RWPE2 (cell line): ENCODE data around the gene MAST3.

Experiments used
- ATAC-seq: fragments of 200-7000 bp; cut with Tn5 transposase; 3 replicates; pipeline ENCODE4 v1.9.1; 2021; ENCODE audit warnings: low read depth
- DNase-seq: peaks from one replicate; pipeline ENCODE4 v3.0.0-alpha.2; 2020; ENCODE audit warnings: low spot score
- H3K27ac ChIP-seq: fragments of 450-650 bp; 2 replicates; pipeline ENCODE4 v1.5.1; 2017; ENCODE audit warnings: mild to moderate bottlenecking; ENCODE audit not compliant: poor library complexity, severe bottlenecking
- H3K27me3 ChIP-seq: fragments of 250-450 bp; sonication (Bioruptor Pico); 2 replicates; pipeline ENCODE4 v1.5.1; 2021; ENCODE audit warnings: mild to moderate bottlenecking, moderate library complexity; ENCODE audit not compliant: insufficient read depth, poor library complexity, severe bottlenecking
- H3K36me3 ChIP-seq: fragments of 250-450 bp; sonication (Bioruptor Pico); 2 replicates; pipeline ENCODE4 v1.5.1; 2020; ENCODE audit warnings: low read depth, mild to moderate bottlenecking, moderate library complexity
- H3K4me1 ChIP-seq: fragments of 250-450 bp; sonication (Bioruptor Pico); 2 replicates; pipeline ENCODE4 v1.5.1; 2021; ENCODE audit warnings: mild to moderate bottlenecking, moderate library complexity; ENCODE audit not compliant: insufficient read depth, poor library complexity, severe bottlenecking
- H3K4me3 ChIP-seq: fragments of 250-450 bp; sonication (Bioruptor Pico); 2 replicates; pipeline ENCODE4 v1.5.1; 2021; ENCODE audit warnings: mild to moderate bottlenecking, moderate library complexity; ENCODE audit not compliant: severe bottlenecking
- H3K9me3 ChIP-seq: fragments of 250-450 bp; sonication (Bioruptor Pico); 2 replicates; pipeline ENCODE4 v1.5.1; 2021; ENCODE audit warnings: mild to moderate bottlenecking, moderate library complexity; ENCODE audit not compliant: severe bottlenecking
- CTCF ChIP-seq: fragments of 450-650 bp; IDR thresholded peaks from one replicate; pipeline ENCODE4 v1.5.1; 2017; ENCODE audit warnings: mild to moderate bottlenecking, moderate library complexity; ENCODE audit not compliant: poor library complexity, severe bottlenecking

The MAST3 gene

DNA sequence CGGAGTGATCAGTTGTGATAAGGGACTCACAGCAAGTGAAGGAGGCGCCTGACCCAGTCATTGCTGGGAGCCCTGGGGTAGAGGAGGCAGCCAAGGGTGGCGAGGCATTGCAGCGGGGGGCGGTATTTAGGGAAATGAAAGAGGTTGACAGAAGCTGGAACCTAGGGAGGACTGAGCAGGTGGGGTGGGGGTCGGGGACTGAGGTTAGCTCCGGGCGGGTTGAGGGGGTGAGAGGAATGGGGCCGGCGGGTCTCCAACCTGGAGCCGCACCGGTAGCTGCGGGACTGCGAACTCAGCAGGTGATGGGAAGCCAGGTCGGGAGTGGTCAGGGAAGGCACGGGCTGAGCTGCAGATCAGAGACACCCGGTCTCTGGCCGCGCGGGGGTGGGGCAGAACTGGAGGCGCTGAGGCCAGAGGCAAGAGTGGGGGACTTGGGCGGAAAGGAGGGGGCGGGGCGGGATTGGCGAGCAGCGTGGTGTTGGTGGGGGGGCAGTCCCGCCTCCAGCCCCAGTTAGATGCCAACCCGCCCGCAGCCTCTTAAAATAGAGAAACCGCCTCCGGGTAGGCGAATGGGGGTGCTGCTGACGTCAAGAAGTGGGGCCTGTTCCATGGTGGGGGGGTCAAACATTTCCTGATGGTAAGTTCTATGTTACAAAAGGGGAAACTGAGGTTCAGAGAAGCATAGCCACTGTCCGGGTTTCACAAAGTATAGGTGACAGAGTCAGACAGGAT is 1.5 kb downstream of the MAST3 start:
- H3K4me1 ChIP-seq = peaks cover 6% of the 10 kb centered on the region
- no peaks in the 10 kb centered on the region for H3K27me3 ChIP-seq
- ATAC-seq (no peak), DNase-seq (no peak)
- no peak for TF ChIP-seq CTCF
- H3K27ac ChIP-seq = no peak overlapping the region
- H3K36me3 ChIP-seq = no peaks in the 10 kb centered on the region
- no peak overlapping the region for H3K4me3 ChIP-seq
- H3K9me3 ChIP-seq = no peaks in the 10 kb centered on the region

- no peaks in the 10 kb centered on the region for H3K27me3 ChIP-seq
- no peak overlapping the region for H3K27ac ChIP-seq
- H3K36me3 ChIP-seq = no peaks in the 10 kb centered on the region
- H3K9me3 ChIP-seq = no peaks in the 10 kb centered on the region
- TF ChIP-seq CTCF = no peak
- ATAC-seq (no peak), DNase-seq (no peak)
- no peak overlapping the region for H3K4me3 ChIP-seq
- peaks cover 6% of the 10 kb centered on the region for H3K4me1 ChIP-seq
Measured at GRCh38 chr19:18099623-18099995, 2.0 kb downstream of the MAST3 start.

DNA sequence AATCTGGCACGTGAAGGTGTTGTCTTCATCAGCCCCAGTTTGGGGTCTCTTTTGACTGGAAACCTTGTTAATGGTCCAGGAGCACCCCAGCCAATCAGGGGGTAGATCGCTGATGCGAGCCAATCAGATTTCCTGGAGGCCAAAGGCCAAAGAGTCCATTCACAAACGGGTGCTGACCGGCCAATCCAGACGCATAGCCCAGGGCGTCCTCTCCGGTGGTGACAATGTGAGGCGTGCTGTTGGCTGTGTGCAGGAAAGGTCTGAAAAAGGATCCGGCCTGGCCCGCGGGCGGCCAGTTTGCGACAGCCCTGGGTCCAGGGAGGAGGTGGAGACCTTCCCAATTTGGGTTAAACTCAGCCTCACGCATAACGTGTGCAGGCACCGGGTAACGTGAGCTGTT is 3.1 kb downstream of the MAST3 start:
- no peak overlapping the region for H3K27ac ChIP-seq
- no peak for ATAC-seq
- H3K4me1 ChIP-seq = peaks cover 6% of the 10 kb centered on the region

DNA sequence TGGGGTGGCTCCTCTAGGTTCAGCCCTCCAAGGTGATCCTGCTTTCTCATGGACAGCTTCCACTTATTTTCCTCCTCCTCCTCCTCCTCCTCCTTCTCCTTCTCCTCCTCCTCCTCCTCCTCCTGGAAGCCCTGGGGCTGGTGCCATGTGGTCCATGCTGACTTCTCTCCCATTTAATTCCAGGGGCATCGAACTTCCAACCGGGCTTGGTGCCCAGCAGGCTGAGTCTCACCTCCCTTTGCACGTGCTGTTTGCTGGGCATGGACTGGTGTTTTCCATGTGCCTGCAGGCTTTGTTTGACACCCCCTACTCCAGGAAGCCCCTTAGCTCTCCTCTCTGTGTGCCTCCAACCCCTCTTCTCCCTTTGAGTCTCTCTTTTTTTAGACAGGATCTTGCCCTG is 3.7 kb downstream of the MAST3 start:
- TF ChIP-seq CTCF = no peak

More for the DNA sequence above, 3.1 kb downstream of the MAST3 start:
- Histone ChIP-seq H3K4me3 (no peak overlapping the region), H3K27me3 (no peaks in the 10 kb centered on the region), H3K36me3 (no peaks in the 10 kb centered on the region), H3K9me3 (no peaks in the 10 kb centered on the region)
- no peak for TF ChIP-seq CTCF
- DNase-seq = no peak

DNA sequence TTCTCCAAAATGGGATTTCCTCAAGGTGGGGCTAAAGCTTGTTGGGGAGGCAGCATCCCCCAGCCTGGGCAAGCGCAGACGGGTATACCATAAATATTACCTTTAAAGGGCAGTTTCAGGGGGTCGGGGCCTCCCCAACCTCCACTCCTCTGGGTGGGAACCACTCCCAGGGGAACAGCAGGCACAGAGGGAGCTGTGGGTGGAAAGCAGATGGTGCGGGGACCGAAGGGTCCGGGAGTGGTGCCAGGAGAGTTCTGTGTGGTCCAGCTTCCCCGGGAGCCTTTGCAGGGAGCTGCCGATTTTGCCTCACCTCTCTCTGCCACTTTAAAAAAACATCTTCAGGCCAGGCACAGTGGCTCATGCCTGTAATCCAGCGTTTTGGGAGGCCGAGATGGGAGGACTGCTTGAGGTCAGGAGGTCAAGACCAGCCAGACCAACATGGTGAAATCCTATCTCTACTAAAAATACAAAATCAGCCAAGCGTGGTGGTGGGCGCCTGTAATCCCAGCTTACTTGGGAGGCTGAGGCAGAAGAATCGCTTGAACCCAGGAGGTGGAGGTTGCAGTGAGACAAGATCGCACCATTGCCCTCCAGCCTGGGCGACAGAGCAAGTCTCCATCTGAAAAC is 5.5 kb downstream of the MAST3 start:
- ATAC-seq = no peak
- Histone ChIP-seq H3K9me3 (no peaks in the 10 kb centered on the region), H3K4me1 (peaks cover 4% of the 10 kb centered on the region), H3K4me3 (no peak overlapping the region), H3K27me3 (no peaks in the 10 kb centered on the region), H3K36me3 (no peaks in the 10 kb centered on the region), H3K27ac (no peak overlapping the region)
- TF ChIP-seq CTCF = no peak
- no peak for DNase-seq

More for the DNA sequence above, 3.7 kb downstream of the MAST3 start:
- Histone ChIP-seq H3K27me3 (no peaks in the 10 kb centered on the region), H3K27ac (no peak overlapping the region), H3K9me3 (no peaks in the 10 kb centered on the region), H3K4me3 (no peak overlapping the region), H3K4me1 (peaks cover 6% of the 10 kb centered on the region), H3K36me3 (no peaks in the 10 kb centered on the region)
- ATAC-seq (no peak), DNase-seq (no peak)
